IMR-90 (cell line): Measurements from ENCODE around the gene PPP2R2D. TPM values are rescaled to one million over a fixed set of nuclear protein-coding genes. Genes with fewer than 3 reads are reported as not detected.

ENCODE experiments used
- ATAC-seq: fragments of 200-7000 bp; cut with Tn5 transposase; 2 replicates; pipeline ENCODE4 v1.9.1; 2020; ENCODE audit warnings: low read depth, mild to moderate bottlenecking, moderate library complexity
- BruUV-seq: library from RNA; stranded (reverse); fragments of 400-500 nt; replicated peaks from 2 replicates; lab custom pipeline; 2021; lab: Mats Ljungman, UMichigan
- CTCF ChIA-PET: fragments of 300-600 bp; formaldehyde crosslinking; extraction: SDS; loops from one replicate; lab custom pipeline; 2021; ENCODE audit warnings: antibody characterized with exemption; lab: Yijun Ruan, JAX
- POLR2A ChIA-PET: fragments of 300-600 bp; sonication (Branson Sonifier 250); formaldehyde crosslinking; loops from one replicate; lab custom pipeline; 2022; ENCODE audit warnings: antibody characterized with exemption; ENCODE audit not compliant: unreplicated experiment; lab: Charles Lee
- DNase-seq: peaks from one replicate; pipeline ENCODE4 v3.0.0; 2013
- H2AFZ ChIP-seq: replicated peaks from 2 replicates; pipeline ENCODE3; 2013; ENCODE audit warnings: low read length, mild to moderate bottlenecking; ENCODE audit not compliant: poor library complexity
- H2AK5ac ChIP-seq: 2 replicates; pipeline ENCODE4 v1.6.1; 2013; ENCODE audit warnings: low read depth, low read length, inconsistent platforms
- H2AK9ac ChIP-seq: replicated peaks from 2 replicates; pipeline ENCODE3; 2013; ENCODE audit warnings: mild to moderate bottlenecking, low read depth, low read length, moderate library complexity; ENCODE audit not compliant: poor library complexity
- H2BK120ac ChIP-seq: 2 replicates; pipeline ENCODE4 v1.6.1; 2013; ENCODE audit warnings: low read depth, low read length, inconsistent platforms
- H2BK15ac ChIP-seq: 3 replicates; pipeline ENCODE4 v1.6.1; 2013; ENCODE audit warnings: low read depth, low read length, inconsistent platforms
- H2BK20ac ChIP-seq: 2 replicates; pipeline ENCODE4 v1.6.1; 2013; ENCODE audit warnings: low read depth, mild to moderate bottlenecking, inconsistent platforms, low read length, moderate library complexity
- H2BK5ac ChIP-seq: 2 replicates; pipeline ENCODE4 v1.6.1; 2013; ENCODE audit warnings: mild to moderate bottlenecking, low read depth, low read length, inconsistent platforms; ENCODE audit not compliant: poor library complexity, severe bottlenecking
- H3K14ac ChIP-seq: replicated peaks from 2 replicates; pipeline ENCODE4 v1.6.1; 2013; ENCODE audit warnings: low read depth, low read length, inconsistent platforms
- H3K18ac ChIP-seq: 2 replicates; pipeline ENCODE4 v1.6.1; 2013; ENCODE audit warnings: low read depth, low read length, control low read depth
- H3K23ac ChIP-seq: 2 replicates; pipeline ENCODE4 v1.6.1; 2013; ENCODE audit warnings: low read depth, low read length, inconsistent platforms
- H3K27ac ChIP-seq: 2 replicates; pipeline ENCODE4 v1.5.1; 2013; ENCODE audit warnings: mild to moderate bottlenecking, control low read depth, low read length; ENCODE audit not compliant: insufficient read depth
- H3K27me3 ChIP-seq: 2 replicates; pipeline ENCODE4 v1.6.1; 2013; ENCODE audit warnings: low read length; ENCODE audit not compliant: control insufficient read depth, insufficient read depth
- H3K36me3 ChIP-seq: 2 replicates; pipeline ENCODE4 v1.6.1; 2013; ENCODE audit warnings: low read length, mixed read lengths; ENCODE audit not compliant: control insufficient read depth, insufficient read depth
- H3K4ac ChIP-seq: 2 replicates; pipeline ENCODE4 v1.6.1; 2013; ENCODE audit warnings: low read depth, low read length, inconsistent platforms
- H3K4me1 ChIP-seq: 2 replicates; pipeline ENCODE4 v1.6.1; 2013; ENCODE audit warnings: low read length, mixed read lengths; ENCODE audit not compliant: control insufficient read depth, insufficient read depth
- H3K4me2 ChIP-seq: 2 replicates; pipeline ENCODE4 v1.6.1; 2013; ENCODE audit warnings: low read depth, mild to moderate bottlenecking, control low read depth, low read length, moderate library complexity
- H3K4me3 ChIP-seq: 2 replicates; pipeline ENCODE4 v1.5.1; 2013; ENCODE audit warnings: low read depth, mild to moderate bottlenecking, control low read depth, low read length, moderate library complexity; ENCODE audit not compliant: insufficient read depth
- H3K56ac ChIP-seq: 2 replicates; pipeline ENCODE4 v1.6.1; 2013; ENCODE audit warnings: low read length, inconsistent platforms; ENCODE audit not compliant: insufficient read depth; ENCODE audit errors: extremely low read depth
- H3K79me1 ChIP-seq, 2 experiments: 2 replicates each; pipeline ENCODE4 v1.6.1; 2013; ENCODE audit warnings: low read length in 2 of 2, inconsistent platforms in 1 of 2, low read depth in 1 of 2
- H3K9ac ChIP-seq: 2 replicates; pipeline ENCODE4 v1.6.1; 2013; ENCODE audit warnings: low read depth, low read length, control low read depth
- H3K9me1 ChIP-seq: 2 replicates; pipeline ENCODE4 v1.6.1; 2013; ENCODE audit warnings: low read length, inconsistent platforms; ENCODE audit not compliant: insufficient read depth
- H3K9me3 ChIP-seq: 2 replicates; pipeline ENCODE4 v1.6.1; 2013; ENCODE audit warnings: low read length; ENCODE audit not compliant: control insufficient read depth, insufficient read depth
- H4K20me1 ChIP-seq: 2 replicates; pipeline ENCODE4 v1.6.1; 2013; ENCODE audit warnings: low read length, inconsistent platforms; ENCODE audit not compliant: insufficient read depth
- H4K5ac ChIP-seq: 2 replicates; pipeline ENCODE4 v1.6.1; 2013; ENCODE audit warnings: mild to moderate bottlenecking, low read depth, low read length, control low read depth
- H4K8ac ChIP-seq, 2 experiments: 2 replicates each; pipeline ENCODE4 v1.6.1; 2013; ENCODE audit warnings: low read depth in 2 of 2, low read length in 2 of 2, control low read depth in 1 of 2, inconsistent platforms in 1 of 2
- H4K91ac ChIP-seq: 2 replicates; pipeline ENCODE4 v1.6.1; 2013; ENCODE audit warnings: low read depth, low read length, inconsistent platforms; ENCODE audit not compliant: insufficient read depth
- CEBPB ChIP-seq: IDR thresholded peaks from 2 replicates; pipeline ENCODE4 v1.6.1; 2012; ENCODE audit warnings: low read depth, low read length, improper control_type of control experiment
- CHD1 ChIP-seq: IDR thresholded peaks from 2 replicates; pipeline ENCODE4 v1.6.1; 2012; ENCODE audit warnings: low read depth, low read length, improper control_type of control experiment
- FOS ChIP-seq: fragments of 150-350 bp; IDR thresholded peaks from 2 replicates; pipeline ENCODE4 v1.6.1; 2016; ENCODE audit warnings: low read depth, low read length
- MAFK ChIP-seq: IDR thresholded peaks from 2 replicates; pipeline ENCODE4 v1.6.1; 2012; ENCODE audit warnings: low read depth, low read length, improper control_type of control experiment
- MAZ ChIP-seq: IDR thresholded peaks from 2 replicates; pipeline ENCODE4 v1.6.1; 2012; ENCODE audit warnings: low read depth, mild to moderate bottlenecking, low read length, improper control_type of control experiment, moderate library complexity, borderline replicate concordance
- NFE2L2 ChIP-seq: fragments of 150-350 bp; IDR thresholded peaks from 2 replicates; pipeline ENCODE4 v1.6.1; 2016; ENCODE audit warnings: low read depth, mild to moderate bottlenecking, low read length
- POLR2A ChIP-seq: IDR thresholded peaks from 2 replicates; pipeline ENCODE4 v1.6.1; 2012; ENCODE audit warnings: mild to moderate bottlenecking, low read depth, low read length
- RAD21 ChIP-seq: IDR thresholded peaks from 2 replicates; pipeline ENCODE4 v1.6.1; 2012; ENCODE audit warnings: low read length, improper control_type of control experiment
- RCOR1 ChIP-seq: IDR thresholded peaks from 2 replicates; pipeline ENCODE4 v1.6.1; 2012; ENCODE audit warnings: mild to moderate bottlenecking, low read length, improper control_type of control experiment; ENCODE audit not compliant: insufficient replicate concordance
- RFX5 ChIP-seq: IDR thresholded peaks from 2 replicates; pipeline ENCODE4 v1.8.0; 2012; ENCODE audit warnings: low read depth, mild to moderate bottlenecking, low read length, moderate library complexity
- SMC3 ChIP-seq: fragments of 150-350 bp; IDR thresholded peaks from 2 replicates; pipeline ENCODE4 v1.6.1; 2016; ENCODE audit warnings: low read depth, mild to moderate bottlenecking, antibody characterized with exemption, low read length, moderate library complexity
- USF2 ChIP-seq: fragments of 150-350 bp; IDR thresholded peaks from 2 replicates; pipeline ENCODE4 v1.6.1; 2017; ENCODE audit warnings: mild to moderate bottlenecking, antibody characterized with exemption, low read length, low read depth
- WGBS, 2 experiments: methylation state at CpG; one replicate each; pipeline versions ENCODE4 v1.1.5 to v1.1.7; 2013; ENCODE audit warnings: missing lambda C conversion rate in 2 of 2; ENCODE audit not compliant: insufficient read length in 1 of 2; ENCODE audit errors: extremely low coverage in 2 of 2; 5-methylcytosine and 5-hydroxymethylcytosine counted together
- dilution Hi-C: fragments of 300-500 bp; cut with HindIII; formaldehyde crosslinking; loops from one replicate; pipeline ENCODE4 v1.14.3; 2018; ENCODE audit warnings: low sequenced_read_pairs; ENCODE audit not compliant: unreplicated experiment
- in situ Hi-C: fragments of 300-500 bp; cut with MboI; formaldehyde crosslinking; loops from 3 replicates; pipeline ENCODE4 v1.14.3; 2019; ENCODE audit warnings: low sequenced_read_pairs, inconsistent platforms, mixed read lengths
- intact Hi-C: fragments of 100-400 bp; cut with micrococcal nuclease; formaldehyde crosslinking; loops from 2 replicates; pipeline ENCODE4 v1.10.0; 2022
- polyA plus RNA-seq, 3 experiments: library from polyadenylated mRNA; depleted of rRNA; stranded (reverse); fragments of >200 nt; gene quantifications; 2 replicates each; pipeline ENCODE4 v1.2.3, GENCODE V29; 2012; ENCODE audit warnings: low replicate concordance in 1 of 3
- total RNA-seq: library from RNA; depleted of rRNA; stranded (reverse); fragments of >200 nt; gene quantifications from 2 replicates; pipeline ENCODE4 v1.2.3, GENCODE V29; 2012
- TF ChIP-seq, protein P1 (sequence below): conservative IDR thresholded peaks from 2 replicates; pipeline ENCODE4 v1.5.1; 2012; ENCODE audit warnings: mild to moderate bottlenecking, low read depth, low read length, improper control_type of control experiment
- TF ChIP-seq, protein P2 (sequence below): fragments of 150-350 bp; IDR thresholded peaks from 2 replicates; pipeline ENCODE4 v1.6.1; 2016; ENCODE audit warnings: low read depth, mild to moderate bottlenecking, low read length, moderate library complexity, borderline replicate concordance

The PPP2R2D gene
- total and polyA plus RNA-seq, 2 of the 4 experiments (the other 2 are of a cell fraction): 22.8 to 23.8 TPM

- no peak overlapping the region for H2BK20ac ChIP-seq
- H3K27me3 ChIP-seq: no peaks in the 10 kb centered on the region
- no peak overlapping the region for H2BK15ac ChIP-seq
- no peak overlapping the region for H2AK9ac ChIP-seq
- POLR2A ChIA-PET: no interaction called here
- no peak overlapping the region for H3K14ac ChIP-seq
- intact Hi-C loops (no loop called here), in situ Hi-C loops (no loop called here), dilution Hi-C loops (no loop called here)
- no peak overlapping the region for H4K8ac ChIP-seq
- no peak overlapping the region for H2BK120ac ChIP-seq
- H3K36me3 ChIP-seq: peaks cover 7% of the 10 kb centered on the region
- no peak overlapping the region for H3K9ac ChIP-seq
- H4K20me1 ChIP-seq: peaks cover 66% of the 10 kb centered on the region
- no peak for TF ChIP-seq CEBPB
- TF ChIP-seq CHD1: no peak
- TF ChIP-seq POLR2A: no peak
- no peak for TF ChIP-seq SMC3
- TF ChIP-seq FOS: no peak
- TF ChIP-seq MAFK: no peak
- no peak for TF ChIP-seq USF2
- TF ChIP-seq RFX5: no peak
- no peak for TF ChIP-seq RAD21
- TF ChIP-seq NFE2L2: no peak
- no peak for TF ChIP-seq MAZ
- no peak for TF ChIP-seq RCOR1
- TF ChIP-seq, protein P1, sequence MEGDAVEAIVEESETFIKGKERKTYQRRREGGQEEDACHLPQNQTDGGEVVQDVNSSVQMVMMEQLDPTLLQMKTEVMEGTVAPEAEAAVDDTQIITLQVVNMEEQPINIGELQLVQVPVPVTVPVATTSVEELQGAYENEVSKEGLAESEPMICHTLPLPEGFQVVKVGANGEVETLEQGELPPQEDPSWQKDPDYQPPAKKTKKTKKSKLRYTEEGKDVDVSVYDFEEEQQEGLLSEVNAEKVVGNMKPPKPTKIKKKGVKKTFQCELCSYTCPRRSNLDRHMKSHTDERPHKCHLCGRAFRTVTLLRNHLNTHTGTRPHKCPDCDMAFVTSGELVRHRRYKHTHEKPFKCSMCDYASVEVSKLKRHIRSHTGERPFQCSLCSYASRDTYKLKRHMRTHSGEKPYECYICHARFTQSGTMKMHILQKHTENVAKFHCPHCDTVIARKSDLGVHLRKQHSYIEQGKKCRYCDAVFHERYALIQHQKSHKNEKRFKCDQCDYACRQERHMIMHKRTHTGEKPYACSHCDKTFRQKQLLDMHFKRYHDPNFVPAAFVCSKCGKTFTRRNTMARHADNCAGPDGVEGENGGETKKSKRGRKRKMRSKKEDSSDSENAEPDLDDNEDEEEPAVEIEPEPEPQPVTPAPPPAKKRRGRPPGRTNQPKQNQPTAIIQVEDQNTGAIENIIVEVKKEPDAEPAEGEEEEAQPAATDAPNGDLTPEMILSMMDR: no peak
- TF ChIP-seq, protein P2, sequence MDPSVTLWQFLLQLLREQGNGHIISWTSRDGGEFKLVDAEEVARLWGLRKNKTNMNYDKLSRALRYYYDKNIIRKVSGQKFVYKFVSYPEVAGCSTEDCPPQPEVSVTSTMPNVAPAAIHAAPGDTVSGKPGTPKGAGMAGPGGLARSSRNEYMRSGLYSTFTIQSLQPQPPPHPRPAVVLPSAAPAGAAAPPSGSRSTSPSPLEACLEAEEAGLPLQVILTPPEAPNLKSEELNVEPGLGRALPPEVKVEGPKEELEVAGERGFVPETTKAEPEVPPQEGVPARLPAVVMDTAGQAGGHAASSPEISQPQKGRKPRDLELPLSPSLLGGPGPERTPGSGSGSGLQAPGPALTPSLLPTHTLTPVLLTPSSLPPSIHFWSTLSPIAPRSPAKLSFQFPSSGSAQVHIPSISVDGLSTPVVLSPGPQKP: no peak
- no peak overlapping the region for H2BK5ac ChIP-seq
- no peak for DNase-seq
- H3K9me3 ChIP-seq: no peaks in the 10 kb centered on the region
- H3K27ac ChIP-seq: no peak overlapping the region
- ATAC-seq: no peak
- no peak overlapping the region for H4K91ac ChIP-seq
- H3K18ac ChIP-seq: no peak overlapping the region
- H3K4ac ChIP-seq: no peak overlapping the region
- BruUV-seq: no TSS peak
- CTCF ChIA-PET: interaction anchor here (1.3 kb wide), 1 partner anchor 10 kb away, joined by 3 read pairs; no protein-coding TSS in a partner anchor
- no peak overlapping the region for H2AK5ac ChIP-seq
- no peak overlapping the region for H3K56ac ChIP-seq
- H2AFZ ChIP-seq: no peak overlapping the region
- H3K9me1 ChIP-seq: peaks cover 15% of the 10 kb centered on the region
- H3K4me3 ChIP-seq: no peak overlapping the region
- no peak overlapping the region for H4K5ac ChIP-seq
- no peak overlapping the region for H3K4me2 ChIP-seq
- peaks cover 41 to 83% of the 10 kb centered on the region in 2 experiments for H3K79me1 ChIP-seq
- H3K4me1 ChIP-seq: peaks cover 3% of the 10 kb centered on the region; the same call in 1 of the 2 replicates
- WGBS, 2 experiments: 93% methylated on average over 4 of the region's 15 CpGs; no CpG with 5 or more reads in 1 of the 2 experiments
- H3K23ac ChIP-seq: no peak overlapping the region
These were observed 10.0 kb downstream of the PPP2R2D start for GRCh38 chr10:131910663-131911314.
